GM12801 (cell line): ENCODE measurements around the gene BRD3OS.

Experiments
- CTCF ChIP-seq: IDR thresholded peaks from one replicate; pipeline ENCODE4 v1.5.1; 2011; ENCODE audit warnings: control low read depth; ENCODE audit not compliant: insufficient read length; ENCODE audit errors: extremely low read depth

Gene BRD3OS

GRCh38 chr9:134067904-134068743 is 42.8 kb downstream of the BRD3OS start, which contains the start of gene BRD3:
Gene BRD3 (minus strand): TSS chr9:134068026. CDS start chr9:134053477, 14,549 bp downstream.
- TF ChIP-seq CTCF, result no peak

DNA sequence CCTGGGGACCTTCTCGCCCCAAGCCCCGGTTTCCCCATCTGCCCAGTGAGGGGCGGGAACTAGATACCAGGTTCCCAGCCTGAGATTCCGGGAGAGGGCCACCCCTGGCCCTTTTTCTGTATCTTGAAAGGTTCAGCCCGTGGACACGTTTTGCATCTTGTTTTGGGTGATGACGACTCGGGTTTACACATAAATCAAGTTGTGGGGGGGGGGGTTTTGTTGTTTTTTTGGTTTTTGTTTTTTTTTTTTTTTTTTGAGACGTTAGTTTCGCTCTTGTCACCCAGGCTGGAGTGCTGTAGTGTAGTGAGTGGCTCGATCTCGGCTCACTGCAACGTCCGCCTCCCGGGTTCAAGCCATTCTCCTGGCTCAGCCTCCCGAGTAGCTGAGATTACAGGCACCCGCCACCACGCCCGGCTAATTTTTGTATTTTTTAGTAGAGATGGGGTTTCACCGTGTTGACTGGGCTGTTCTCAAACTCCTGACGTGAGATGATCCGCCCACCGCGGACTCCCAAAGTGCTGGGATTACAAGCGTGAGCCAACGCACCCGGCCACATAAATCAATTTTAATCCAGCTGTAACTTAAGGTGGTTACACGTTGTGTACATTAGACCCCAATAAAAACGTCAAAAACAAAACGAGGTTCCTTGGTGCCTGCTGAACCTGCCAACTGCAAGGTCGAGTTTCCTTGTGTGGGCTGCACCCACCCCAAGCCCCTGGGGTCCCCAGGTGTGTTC is 43.6 kb downstream of the BRD3OS start:
- no peak for TF ChIP-seq CTCF

DNA sequence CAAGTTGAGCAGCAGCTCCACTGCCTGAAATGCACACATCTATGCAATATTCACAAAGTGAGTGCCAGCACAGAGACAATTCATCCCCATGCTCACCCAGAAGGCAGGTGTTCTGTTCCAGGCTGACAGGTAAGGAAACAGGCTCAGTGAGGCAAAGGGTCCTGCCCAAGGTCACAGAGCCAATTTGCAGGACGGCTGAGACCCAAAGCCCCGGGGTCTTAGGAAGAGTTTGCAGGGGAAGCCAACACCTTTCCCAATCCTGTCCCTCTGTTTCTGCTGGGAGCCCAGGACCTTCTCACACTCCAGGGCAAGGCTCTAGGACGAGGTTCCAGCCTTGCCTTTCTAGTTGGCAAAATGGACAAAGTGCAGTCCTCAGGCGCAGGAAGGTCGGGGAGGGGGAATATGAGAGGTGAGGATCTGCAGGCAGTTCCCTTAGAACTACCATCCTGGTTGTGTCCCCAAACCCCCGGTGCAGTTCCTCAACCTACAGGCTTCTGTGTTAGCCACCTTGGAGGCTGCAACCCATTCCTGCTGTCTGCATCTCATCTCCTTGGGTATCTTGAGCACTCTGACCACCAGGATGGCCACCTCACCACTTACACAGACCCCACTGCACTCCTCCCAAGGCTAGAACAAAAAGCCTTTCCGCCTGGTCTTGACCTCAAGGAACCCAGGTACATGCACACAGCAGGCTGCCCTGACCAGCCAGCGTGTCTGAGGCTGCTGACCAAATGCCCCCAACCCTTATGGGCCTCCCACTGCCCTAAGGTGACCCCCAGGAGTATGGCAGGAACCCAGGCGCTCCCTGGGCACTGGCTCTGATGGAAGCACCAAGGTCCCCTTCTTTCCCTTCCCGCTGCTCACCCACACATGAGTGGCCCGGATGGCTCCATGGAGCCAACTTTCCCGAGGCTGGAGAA is 44.5 kb downstream of the BRD3OS start:
- TF ChIP-seq CTCF, result no peak

- TF ChIP-seq CTCF, result no peak
Measured at GRCh38 chr9:134071149-134071548, 45.9 kb downstream of the BRD3OS start.

DNA sequence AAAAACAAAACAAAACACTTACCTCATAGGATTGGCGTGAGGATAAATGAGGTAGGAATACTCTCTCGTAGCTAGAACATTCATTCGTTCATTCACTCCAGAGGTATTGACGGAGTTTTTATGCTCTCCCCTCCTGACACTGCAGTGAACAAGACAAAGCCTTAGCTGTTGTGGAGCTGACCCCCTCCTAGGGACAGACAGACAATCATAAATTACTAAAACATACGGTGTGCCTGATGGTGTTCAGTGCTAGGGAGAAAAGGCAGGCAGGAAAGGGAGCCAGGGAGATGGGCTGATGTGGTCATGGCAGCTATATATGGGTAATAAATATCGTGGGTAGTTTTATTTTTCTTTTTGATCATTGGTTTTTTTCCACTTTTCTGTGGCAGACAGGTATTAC is 48.2 kb downstream of the BRD3OS start:
- TF ChIP-seq CTCF, result no peak

- no peak for TF ChIP-seq CTCF
Measured at GRCh38 chr9:134076644-134077043, 51.4 kb downstream of the BRD3OS start.
